22Rv1 (cell line): ENCODE measurements around the gene DCUN1D3.

ENCODE experiments used
- ZFX ChIP-seq: fragments of 450-650 bp; IDR thresholded peaks from 2 replicates; pipeline ENCODE4 v1.6.1; 2017; ENCODE audit warnings: antibody characterized with exemption, borderline replicate concordance
- TF ChIP-seq, protein P1 (sequence below): fragments of 450-650 bp; IDR thresholded peaks from 2 replicates; pipeline ENCODE4 v1.5.1; 2017; ENCODE audit warnings: mild to moderate bottlenecking

DNA sequence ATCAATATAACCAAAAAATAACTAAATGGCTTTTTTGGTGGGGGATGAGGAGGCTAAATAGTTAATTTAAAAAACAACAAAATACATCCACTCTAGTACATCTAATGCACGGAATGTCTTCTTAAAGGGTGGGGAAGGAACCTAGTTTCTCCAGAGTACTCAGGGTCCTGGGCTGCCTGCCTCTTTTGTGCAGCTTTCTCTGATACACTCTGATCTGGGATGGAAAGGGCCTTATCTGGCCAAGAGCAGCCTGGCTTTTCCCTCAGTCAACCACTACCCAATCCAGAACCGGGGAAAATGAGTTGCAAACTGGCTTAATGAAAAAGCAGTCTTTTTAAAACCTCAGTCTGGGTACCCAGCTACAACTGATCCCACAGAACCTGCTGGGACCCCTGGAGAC lies 42.9 kb downstream of the DCUN1D3 start:
- TF ChIP-seq, protein P1, sequence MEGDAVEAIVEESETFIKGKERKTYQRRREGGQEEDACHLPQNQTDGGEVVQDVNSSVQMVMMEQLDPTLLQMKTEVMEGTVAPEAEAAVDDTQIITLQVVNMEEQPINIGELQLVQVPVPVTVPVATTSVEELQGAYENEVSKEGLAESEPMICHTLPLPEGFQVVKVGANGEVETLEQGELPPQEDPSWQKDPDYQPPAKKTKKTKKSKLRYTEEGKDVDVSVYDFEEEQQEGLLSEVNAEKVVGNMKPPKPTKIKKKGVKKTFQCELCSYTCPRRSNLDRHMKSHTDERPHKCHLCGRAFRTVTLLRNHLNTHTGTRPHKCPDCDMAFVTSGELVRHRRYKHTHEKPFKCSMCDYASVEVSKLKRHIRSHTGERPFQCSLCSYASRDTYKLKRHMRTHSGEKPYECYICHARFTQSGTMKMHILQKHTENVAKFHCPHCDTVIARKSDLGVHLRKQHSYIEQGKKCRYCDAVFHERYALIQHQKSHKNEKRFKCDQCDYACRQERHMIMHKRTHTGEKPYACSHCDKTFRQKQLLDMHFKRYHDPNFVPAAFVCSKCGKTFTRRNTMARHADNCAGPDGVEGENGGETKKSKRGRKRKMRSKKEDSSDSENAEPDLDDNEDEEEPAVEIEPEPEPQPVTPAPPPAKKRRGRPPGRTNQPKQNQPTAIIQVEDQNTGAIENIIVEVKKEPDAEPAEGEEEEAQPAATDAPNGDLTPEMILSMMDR: no peak
- TF ChIP-seq ZFX: no peak
